Raji (cell line): Measurements from ENCODE around the gene GRIN2C.
A peak's percentile ranks its signal among the peaks of the same experiment; 100 is the strongest.

Experiments
- POLR2A ChIP-seq: IDR thresholded peaks from 2 replicates; pipeline ENCODE4 v1.6.1; 2011; ENCODE audit warnings: low read depth, low read length, control low read depth; ENCODE audit not compliant: insufficient read depth

The GRIN2C gene

GRCh38 chr17:74860872-74861661 is 1.4 kb upstream of the GRIN2C start:
- TF ChIP-seq POLR2A: no peak

- no peak for TF ChIP-seq POLR2A
Measured at GRCh38 chr17:74860229-74860871, 665 bp upstream of the GRIN2C start.

- TF ChIP-seq POLR2A: no peak
Measured at GRCh38 chr17:74858672-74859458, 820 bp downstream of the GRIN2C start.

- no peak for TF ChIP-seq POLR2A
Measured at GRCh38 chr17:74857191-74857590, 2.5 kb downstream of the GRIN2C start.

GRCh38 chr17:74856112-74856511 is 3.6 kb downstream of the GRIN2C start:
- no peak for TF ChIP-seq POLR2A

- no peak for TF ChIP-seq POLR2A
Measured at GRCh38 chr17:74855323-74855722, 4.4 kb downstream of the GRIN2C start.

- TF ChIP-seq POLR2A: no peak
Measured at GRCh38 chr17:74854792-74855191, 4.9 kb downstream of the GRIN2C start.

- no peak for TF ChIP-seq POLR2A
Measured at GRCh38 chr17:74853669-74854068, 6.0 kb downstream of the GRIN2C start.

GRCh38 chr17:74853048-74853397 is 6.7 kb downstream of the GRIN2C start:
- TF ChIP-seq POLR2A: no peak

GRCh38 chr17:74852237-74853047 is 7.2 kb downstream of the GRIN2C start:
- TF ChIP-seq POLR2A: peak; percentile 74

- TF ChIP-seq POLR2A: no peak
Measured at GRCh38 chr17:74851612-74852236, 8.0 kb downstream of the GRIN2C start.

GRCh38 chr17:74850914-74851313 is 8.8 kb downstream of the GRIN2C start:
- TF ChIP-seq POLR2A: no peak

- TF ChIP-seq POLR2A: no peak
Measured at GRCh38 chr17:74850310-74850709, 9.4 kb downstream of the GRIN2C start.

GRCh38 chr17:74848656-74849399 is 10.9 kb downstream of the GRIN2C start:
- TF ChIP-seq POLR2A: no peak
